ENCODE measurements around the gene UXS1. TPM values are rescaled to one million over a fixed set of nuclear protein-coding genes. Genes with fewer than 3 reads are reported as not detected.

Gene UXS1
- polyA plus RNA-seq, 3 donors, result 23.4 to 33.8 (median 29.3) TPM

DNA sequence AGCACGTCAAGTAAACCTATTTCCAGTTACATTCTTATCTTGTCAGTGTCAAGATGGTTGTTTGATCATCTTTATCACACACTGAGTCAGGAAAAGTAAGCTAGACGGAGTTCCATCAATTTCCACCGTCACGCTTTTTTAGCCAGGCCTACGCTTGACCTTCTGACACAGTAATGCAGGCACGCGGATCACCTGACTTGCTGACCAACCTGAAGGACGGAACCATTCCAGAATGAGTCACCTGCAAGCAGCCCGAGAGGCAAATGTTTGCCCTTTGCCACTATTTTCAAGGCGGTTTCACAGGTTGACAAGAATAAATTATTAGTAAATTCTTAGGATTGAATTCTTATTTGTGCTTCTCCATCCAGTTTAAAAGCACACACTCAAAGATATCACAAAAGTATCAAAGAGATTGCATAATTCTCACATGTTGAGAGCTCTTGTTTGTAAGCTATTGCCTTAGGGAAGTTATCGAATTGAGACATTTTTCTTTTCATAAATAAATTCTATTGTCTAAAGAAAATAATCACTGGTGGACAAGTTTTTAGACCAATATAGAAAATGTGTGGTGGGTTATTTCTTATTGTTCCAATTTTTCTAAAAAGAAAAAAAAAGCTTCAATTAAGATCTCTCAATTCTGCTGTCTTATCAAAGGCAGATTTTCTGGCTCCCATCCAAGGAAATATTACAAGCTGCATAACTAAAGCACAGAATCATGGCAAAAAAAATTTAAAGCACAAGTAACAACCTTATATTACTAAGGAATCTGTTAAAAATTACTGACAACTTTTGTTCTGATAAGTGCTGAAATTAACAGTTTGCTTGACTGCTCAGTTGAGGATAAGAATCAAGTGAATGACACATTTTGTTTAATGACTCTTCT is 31.9 kb downstream of the UXS1 start:
- no peak overlapping the region for H3K27ac ChIP-seq (ENCODE audit: low read depth in 1 of 2, low read length in 2 of 2)
- Mint-ChIP-seq H3K36me3 (peaks cover 38 to 60% of the 10 kb centered on the region in 2 donors), H3K4me1 (peaks cover 36% of the 10 kb centered on the region), H3K4me3 (no peak overlapping the region), H3K9me3 (peaks cover 0 to 2% (median 0%) of the 10 kb centered on the region in 7 donors), H3K27ac (peak overlapping the region in 1 of 7 donors; percentile 15), H3K27me3 (ENCODE audit: low read depth in 3 of 3) (no peaks in the 10 kb centered on the region)
- 95% methylated on average over 8 of the region's 11 CpGs for WGBS (ENCODE audit: insufficient coverage)
- no peak overlapping the region for H3K4me2 ChIP-seq (replicated peaks; ENCODE audit: extremely low read depth, low read length, poor library complexity, severe bottlenecking)
- DNase-seq, result no peak
- no peaks in the 10 kb centered on the region for H3K27me3 ChIP-seq (ENCODE audit: control insufficient read depth in 2 of 2, insufficient read depth in 2 of 2, low read length in 2 of 2)
- H4K20me1 ChIP-seq (ENCODE audit: insufficient read depth, low read length), result peaks cover 9% of the 10 kb centered on the region
- H3K9me3 ChIP-seq (replicated peaks in 1 of 2; ENCODE audit: control insufficient read depth in 1 of 2, insufficient read depth in 1 of 2, low read length in 2 of 2), result no peaks in the 10 kb centered on the region
- H3K79me2 ChIP-seq (ENCODE audit: insufficient read depth, low read length), result peaks cover 29% of the 10 kb centered on the region
- no peak overlapping the region for H3K4me3 ChIP-seq (replicated peaks in 1 of 3; ENCODE audit: low read depth in 2 of 3, low read length in 3 of 3)
- intact Hi-C loops (cut with micrococcal nuclease), result no loop called here
- H2AFZ ChIP-seq (ENCODE audit: insufficient read depth, low read depth, low read length, poor library complexity, severe bottlenecking), result no peak overlapping the region
- peaks cover 7 to 43% of the 10 kb centered on the region in 2 donors for H3K36me3 ChIP-seq (replicated peaks in 1 of 2; ENCODE audit: control insufficient read depth in 1 of 2, insufficient read depth in 2 of 2, low read length in 2 of 2)
- no peak for TF ChIP-seq CTCF (IDR thresholded peaks at IDR 0.05)
- no peak overlapping the region for H3K9ac ChIP-seq (ENCODE audit: insufficient read depth, low read length, poor library complexity, severe bottlenecking)
- H3K4me1 ChIP-seq (ENCODE audit: control insufficient read depth in 1 of 2, insufficient read depth in 2 of 2, low read length in 2 of 2), result peaks cover 18% of the 10 kb centered on the region in 2 donors

GRCh38 chr2:106161341-106161740 is 32.8 kb downstream of the UXS1 start:
- H3K4me2 ChIP-seq (replicated peaks; ENCODE audit: extremely low read depth, low read length, poor library complexity, severe bottlenecking), result no peak overlapping the region
- Mint-ChIP-seq H3K27ac (peak overlapping the region in 1 of 7 donors; percentile 58), H3K4me1 (peaks cover 33% of the 10 kb centered on the region), H3K27me3 (ENCODE audit: low read depth in 3 of 3) (no peaks in the 10 kb centered on the region), H3K36me3 (peaks cover 38 to 57% of the 10 kb centered on the region in 2 donors), H3K9me3 (peaks cover 0 to 3% (median 0%) of the 10 kb centered on the region in 7 donors), H3K4me3 (no peak overlapping the region)
- H3K27ac ChIP-seq (ENCODE audit: low read depth in 1 of 2, low read length in 2 of 2), result no peak overlapping the region
- TF ChIP-seq CTCF (IDR thresholded peaks at IDR 0.05), result no peak
- H3K4me1 ChIP-seq (ENCODE audit: control insufficient read depth in 1 of 2, insufficient read depth in 2 of 2, low read length in 2 of 2), result peaks cover 18% of the 10 kb centered on the region in 2 donors
- H4K20me1 ChIP-seq (ENCODE audit: insufficient read depth, low read length), result peaks cover 3% of the 10 kb centered on the region
- DNase-seq, result no peak
- no peaks in the 10 kb centered on the region for H3K27me3 ChIP-seq (ENCODE audit: control insufficient read depth in 2 of 2, insufficient read depth in 2 of 2, low read length in 2 of 2)
- no peaks in the 10 kb centered on the region for H3K9me3 ChIP-seq (replicated peaks in 1 of 2; ENCODE audit: control insufficient read depth in 1 of 2, insufficient read depth in 1 of 2, low read length in 2 of 2)
- 83% methylated on average over 1 of the region's 4 CpGs for WGBS (ENCODE audit: insufficient coverage)
- intact Hi-C loops (cut with micrococcal nuclease), result no loop called here
- peaks cover 21% of the 10 kb centered on the region for H3K79me2 ChIP-seq (ENCODE audit: insufficient read depth, low read length)
- H3K4me3 ChIP-seq (replicated peaks in 1 of 3; ENCODE audit: low read depth in 2 of 3, low read length in 3 of 3), result no peak overlapping the region
- H3K36me3 ChIP-seq (replicated peaks in 1 of 2; ENCODE audit: control insufficient read depth in 1 of 2, insufficient read depth in 2 of 2, low read length in 2 of 2), result peaks cover 7 to 49% of the 10 kb centered on the region in 2 donors
- no peak overlapping the region for H3K9ac ChIP-seq (ENCODE audit: insufficient read depth, low read length, poor library complexity, severe bottlenecking)
- H2AFZ ChIP-seq (ENCODE audit: insufficient read depth, low read depth, low read length, poor library complexity, severe bottlenecking), result no peak overlapping the region

All from CD14-positive monocyte (primary cell).